NCI-H524 treated with DMSO at 0.1 percent for 48 hours (cell line): ENCODE results near the gene ALK.

Experiments
- DNase-seq: peaks from one replicate; lab custom pipeline; 2025; lab: John Stamatoyannopoulos, UW

The ALK gene

DNA sequence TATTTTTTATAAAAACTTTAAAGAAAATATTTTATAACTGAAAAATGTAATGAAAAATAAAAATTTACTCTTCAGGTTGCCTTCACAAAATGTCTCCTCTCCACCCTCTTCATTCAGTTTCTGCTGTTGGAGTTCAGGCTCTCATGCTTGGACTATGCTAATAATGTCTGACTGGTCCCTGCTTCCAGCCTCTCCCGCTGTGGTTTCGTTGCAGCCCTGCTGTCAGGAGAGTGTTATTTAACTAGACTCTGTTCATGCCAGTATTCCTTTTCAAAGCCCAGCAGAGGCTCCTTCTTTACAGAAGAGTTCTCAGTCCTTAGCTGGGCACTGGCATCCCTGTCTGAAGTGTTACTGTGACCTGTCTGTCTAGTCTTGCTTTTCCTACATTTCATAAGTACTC lies 765.8 kb downstream of the ALK start:
- no peak for DNase-seq

DNA sequence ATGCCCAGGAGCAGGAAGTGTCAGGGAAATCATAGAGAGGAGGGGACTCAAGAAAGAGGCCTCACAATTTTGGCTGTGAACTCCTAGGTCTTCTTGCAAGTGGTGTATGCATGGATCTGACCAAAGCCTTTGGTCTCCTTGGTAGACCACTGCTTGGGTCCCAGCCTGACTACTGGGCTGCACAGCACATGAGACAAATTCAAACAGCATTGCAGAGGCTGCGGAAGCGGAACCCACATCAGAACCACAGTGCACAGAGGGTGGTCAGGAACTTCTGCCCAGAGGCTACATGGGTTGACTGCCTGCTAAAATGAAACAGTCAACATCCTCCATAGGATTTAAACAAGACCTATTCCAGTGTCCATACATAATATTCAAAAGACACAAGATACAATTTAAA lies 766.8 kb downstream of the ALK start:
- DNase-seq: no peak

DNA sequence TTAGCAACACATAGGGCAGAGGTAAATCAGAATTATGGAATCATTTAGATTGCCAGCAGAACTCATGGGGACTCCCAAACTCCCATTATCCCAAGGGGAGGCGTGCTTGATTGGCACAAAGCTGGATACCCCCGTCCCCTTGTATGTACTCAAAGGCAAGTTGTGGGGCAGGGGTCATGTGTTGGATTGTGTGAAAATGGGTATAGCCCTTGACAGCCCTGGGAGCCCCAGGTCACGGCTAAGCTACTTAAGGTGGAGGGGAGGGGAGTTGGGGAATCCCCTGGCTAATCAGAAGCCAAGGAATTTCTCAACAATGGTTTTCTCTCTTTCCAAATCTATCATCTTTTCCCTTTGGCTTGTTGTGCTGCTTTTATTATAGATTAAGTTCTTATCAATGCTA lies 773.4 kb downstream of the ALK start:
- DNase-seq: no peak

DNA sequence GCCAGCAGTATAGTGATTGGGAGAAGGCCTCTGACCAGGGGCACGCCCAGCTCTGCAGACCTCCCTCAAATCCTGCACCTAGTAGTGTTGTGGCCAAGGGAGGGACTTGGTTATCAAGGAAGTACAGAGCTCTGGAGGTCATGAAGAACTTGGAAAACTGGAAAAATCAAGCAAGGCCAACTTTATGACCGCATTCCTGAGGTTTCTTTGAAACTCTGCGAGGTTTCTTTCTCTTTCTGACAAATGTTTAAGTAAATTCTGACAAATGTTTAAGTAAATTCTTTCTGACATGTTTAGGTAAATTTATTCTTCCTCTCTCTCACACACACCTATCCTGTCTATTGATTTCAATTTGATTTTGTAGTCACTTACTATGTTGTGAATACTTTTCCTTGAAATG lies 775.2 kb downstream of the ALK start:
- DNase-seq: no peak

DNA sequence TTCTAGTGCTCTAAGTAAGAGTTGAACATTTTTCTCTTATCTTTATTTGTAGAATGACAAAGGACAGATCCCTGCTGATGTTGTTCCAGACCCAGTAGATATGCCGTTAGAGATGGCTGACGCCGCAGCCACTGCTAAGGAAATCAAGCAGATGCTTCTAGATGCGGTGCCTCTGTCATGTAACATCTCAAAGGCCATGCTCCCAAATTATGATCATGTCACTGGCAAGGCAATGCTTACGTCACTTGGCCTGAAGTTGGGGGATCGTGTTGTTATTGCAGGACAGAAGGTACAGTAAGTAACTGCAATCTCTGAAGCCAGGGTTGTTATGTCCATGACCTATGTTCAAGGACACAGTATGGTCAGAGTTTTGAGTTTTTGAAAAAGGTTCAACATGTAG lies 777.7 kb downstream of the ALK start:
- no peak for DNase-seq
